WERI-Rb-1 (cell line): Measurements from ENCODE around the gene ARHGEF35.

ENCODE experiments used
- DNase-seq: peaks from one replicate; pipeline ENCODE4 v3.0.0-alpha.2; 2020
- H3K27ac ChIP-seq: fragments of 250-450 bp; sonication (Bioruptor Pico); 2 replicates; pipeline ENCODE4 v1.5.1; 2020; ENCODE audit warnings: mild to moderate bottlenecking, moderate library complexity
- H3K27me3 ChIP-seq: fragments of 250-450 bp; sonication (Bioruptor Pico); 2 replicates; pipeline ENCODE4 v1.5.1; 2021; ENCODE audit warnings: mild to moderate bottlenecking, low read depth, moderate library complexity; ENCODE audit not compliant: insufficient read depth, severe bottlenecking
- H3K36me3 ChIP-seq: fragments of 250-450 bp; sonication (Bioruptor Pico); 2 replicates; pipeline ENCODE4 v1.5.1; 2020; ENCODE audit warnings: mild to moderate bottlenecking, moderate library complexity
- H3K4me3 ChIP-seq: 2 replicates; pipeline ENCODE4 v1.5.1; 2011; ENCODE audit warnings: low read depth, mild to moderate bottlenecking, control low read depth, low read length
- H3K9me3 ChIP-seq: fragments of 250-450 bp; sonication (Bioruptor Pico); 2 replicates; pipeline ENCODE4 v1.5.1; 2021; ENCODE audit warnings: mild to moderate bottlenecking, moderate library complexity; ENCODE audit not compliant: severe bottlenecking
- TF ChIP-seq, protein P1 (sequence below): IDR thresholded peaks from 2 replicates; pipeline ENCODE4 v1.5.1; 2011; ENCODE audit warnings: low read depth, mild to moderate bottlenecking, control low read depth, inconsistent platforms, low read length

The ARHGEF35 gene

DNA sequence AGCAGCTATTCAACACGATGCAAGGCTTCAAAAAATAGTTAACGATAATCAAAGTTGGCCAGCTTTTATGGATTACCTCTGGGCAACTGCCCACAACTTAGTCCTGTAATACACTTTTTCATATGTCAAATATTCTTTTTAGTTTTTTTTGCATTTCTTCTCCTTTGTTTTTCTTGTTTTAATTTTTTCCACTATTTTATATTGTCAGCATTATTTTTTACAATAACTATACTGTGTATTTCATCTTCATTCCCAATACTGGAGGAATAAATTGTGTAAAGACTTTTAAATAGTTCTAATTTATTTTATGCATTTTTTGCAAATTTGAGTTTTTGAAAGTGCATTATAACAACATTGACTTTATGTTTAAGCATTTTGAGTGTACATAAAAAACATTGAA is 30.8 kb downstream of the ARHGEF35 start:
- H3K27ac ChIP-seq = no peak overlapping the region
- H3K9me3 ChIP-seq = no peaks in the 10 kb centered on the region
- no peaks in the 10 kb centered on the region for H3K36me3 ChIP-seq
- no peaks in the 10 kb centered on the region for H3K27me3 ChIP-seq
- TF ChIP-seq, protein P1, sequence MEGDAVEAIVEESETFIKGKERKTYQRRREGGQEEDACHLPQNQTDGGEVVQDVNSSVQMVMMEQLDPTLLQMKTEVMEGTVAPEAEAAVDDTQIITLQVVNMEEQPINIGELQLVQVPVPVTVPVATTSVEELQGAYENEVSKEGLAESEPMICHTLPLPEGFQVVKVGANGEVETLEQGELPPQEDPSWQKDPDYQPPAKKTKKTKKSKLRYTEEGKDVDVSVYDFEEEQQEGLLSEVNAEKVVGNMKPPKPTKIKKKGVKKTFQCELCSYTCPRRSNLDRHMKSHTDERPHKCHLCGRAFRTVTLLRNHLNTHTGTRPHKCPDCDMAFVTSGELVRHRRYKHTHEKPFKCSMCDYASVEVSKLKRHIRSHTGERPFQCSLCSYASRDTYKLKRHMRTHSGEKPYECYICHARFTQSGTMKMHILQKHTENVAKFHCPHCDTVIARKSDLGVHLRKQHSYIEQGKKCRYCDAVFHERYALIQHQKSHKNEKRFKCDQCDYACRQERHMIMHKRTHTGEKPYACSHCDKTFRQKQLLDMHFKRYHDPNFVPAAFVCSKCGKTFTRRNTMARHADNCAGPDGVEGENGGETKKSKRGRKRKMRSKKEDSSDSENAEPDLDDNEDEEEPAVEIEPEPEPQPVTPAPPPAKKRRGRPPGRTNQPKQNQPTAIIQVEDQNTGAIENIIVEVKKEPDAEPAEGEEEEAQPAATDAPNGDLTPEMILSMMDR = no peak
- H3K4me3 ChIP-seq = no peak overlapping the region
- DNase-seq = no peak

DNA sequence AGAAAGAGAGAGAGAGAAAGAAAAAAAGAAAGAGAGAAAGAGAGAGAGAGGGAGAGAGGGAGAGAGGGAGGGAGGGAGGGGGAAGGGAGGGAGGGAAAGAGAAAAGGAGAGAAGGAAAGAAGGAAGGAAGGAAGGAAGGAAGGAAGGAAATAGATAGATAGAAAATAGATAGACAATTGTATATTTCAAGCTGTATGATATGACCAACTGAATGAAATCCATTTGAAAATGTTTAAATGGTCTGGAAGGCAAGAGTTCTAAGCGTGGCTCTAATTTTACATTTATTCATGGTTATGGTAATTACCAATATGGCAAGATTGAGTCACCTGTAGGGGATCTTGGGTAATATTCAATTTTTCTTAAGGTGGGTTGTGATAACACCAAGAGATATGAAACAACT is 36.8 kb downstream of the ARHGEF35 start:
- H3K27me3 ChIP-seq = no peaks in the 10 kb centered on the region
- no peaks in the 10 kb centered on the region for H3K36me3 ChIP-seq
- DNase-seq = no peak
- H3K9me3 ChIP-seq = no peaks in the 10 kb centered on the region
- no peak overlapping the region for H3K27ac ChIP-seq
- TF ChIP-seq, protein P1 = no peak
- H3K4me3 ChIP-seq = no peak overlapping the region

DNA sequence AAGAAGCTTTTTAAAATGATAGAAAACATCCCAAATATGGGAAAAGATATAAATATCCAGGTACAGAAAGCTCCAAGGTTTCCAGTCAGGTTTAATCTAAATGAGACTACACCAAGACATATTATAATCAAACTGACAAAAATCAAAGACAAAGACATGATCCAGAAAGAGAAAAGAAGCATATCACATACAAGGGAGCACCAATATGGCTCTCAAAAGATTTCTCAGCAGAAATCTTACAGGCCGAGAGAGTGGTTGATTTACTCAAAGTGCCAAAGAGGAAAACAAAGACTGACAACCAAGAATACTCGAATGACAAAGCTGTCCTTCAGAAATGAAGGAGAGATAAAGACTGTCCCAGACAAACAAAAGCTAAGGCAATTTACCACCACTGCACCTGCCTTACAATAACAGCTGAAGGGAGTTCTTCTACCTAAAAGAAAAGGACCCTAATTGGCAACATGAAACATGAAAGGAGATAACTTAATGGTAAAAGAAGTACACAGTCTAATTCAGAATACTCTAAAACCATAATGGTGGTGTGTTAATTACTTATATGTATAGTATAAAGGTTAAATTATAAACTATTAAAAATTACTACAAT is 47.3 kb downstream of the ARHGEF35 start:
- TF ChIP-seq, protein P1 = no peak
- Histone ChIP-seq H3K36me3 (no peaks in the 10 kb centered on the region), H3K4me3 (no peak overlapping the region), H3K27me3 (no peaks in the 10 kb centered on the region), H3K9me3 (peaks cover 7% of the 10 kb centered on the region), H3K27ac (no peak overlapping the region)
- no peak for DNase-seq

DNA sequence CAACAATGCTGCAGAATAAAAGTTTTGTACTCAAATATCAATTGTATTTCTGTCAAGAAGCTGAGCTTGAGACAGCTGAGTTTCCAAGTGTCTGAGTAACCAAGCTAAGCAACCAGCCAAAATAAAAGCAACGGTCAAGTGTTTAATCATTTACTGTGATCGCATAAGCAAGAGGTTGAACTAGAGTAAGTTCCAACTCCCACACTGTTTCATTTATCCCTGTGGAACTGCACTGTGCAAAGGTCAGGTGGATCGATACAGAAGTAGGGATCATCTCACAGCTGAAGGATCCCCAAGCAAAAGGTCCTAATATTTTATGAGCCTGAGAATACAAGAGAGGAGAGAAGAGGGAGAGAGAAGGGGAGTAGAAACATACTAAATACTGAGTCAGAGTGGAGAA is 51.2 kb downstream of the ARHGEF35 start:
- H3K9me3 ChIP-seq = peaks cover 7% of the 10 kb centered on the region
- H3K4me3 ChIP-seq = no peak overlapping the region
- DNase-seq = no peak
- TF ChIP-seq, protein P1 = no peak
- H3K27me3 ChIP-seq = no peaks in the 10 kb centered on the region
- no peak overlapping the region for H3K27ac ChIP-seq
- H3K36me3 ChIP-seq = no peaks in the 10 kb centered on the region

DNA sequence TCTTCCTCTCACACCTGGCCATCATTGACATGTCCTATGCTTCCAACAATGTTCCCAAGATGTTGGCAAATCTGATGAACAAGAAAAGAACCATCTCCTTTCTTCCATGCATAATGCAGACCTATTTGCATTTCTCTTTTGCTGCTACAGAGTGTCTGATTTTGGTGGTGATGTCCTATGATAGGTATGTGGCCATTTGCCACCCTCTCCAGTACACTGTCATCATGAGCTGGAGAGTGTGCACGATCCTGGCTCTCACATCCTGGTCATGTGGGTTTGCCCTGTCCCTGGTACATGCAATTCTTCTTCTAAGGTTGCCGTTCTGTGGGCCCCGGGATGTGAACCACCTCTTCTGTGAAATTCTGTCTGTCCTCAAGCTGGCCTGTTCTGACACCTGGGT is 53.4 kb downstream of the ARHGEF35 start:
- Histone ChIP-seq H3K9me3 (no peaks in the 10 kb centered on the region), H3K4me3 (no peak overlapping the region), H3K36me3 (no peaks in the 10 kb centered on the region), H3K27me3 (no peaks in the 10 kb centered on the region), H3K27ac (no peak overlapping the region)
- no peak for DNase-seq
- TF ChIP-seq, protein P1 = no peak

DNA sequence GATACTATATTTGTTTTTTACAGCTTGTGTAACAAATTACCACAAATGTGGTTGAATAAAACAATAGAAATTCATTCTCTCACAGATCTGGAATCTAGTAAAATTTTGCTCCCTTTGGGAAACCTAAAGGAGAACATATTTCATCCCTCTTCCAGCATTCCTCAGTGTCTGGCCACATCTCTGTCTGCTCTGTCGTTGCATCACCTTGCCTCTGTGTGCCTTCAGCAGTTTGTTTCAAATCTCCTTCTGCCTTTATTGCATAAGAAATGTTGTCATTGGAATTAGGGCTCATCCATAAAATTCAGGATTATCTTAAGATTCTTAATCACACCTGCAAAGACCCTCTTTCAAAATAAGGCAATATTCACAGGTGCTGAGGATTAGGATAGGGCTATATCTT is 58.1 kb downstream of the ARHGEF35 start:
- Histone ChIP-seq H3K27ac (no peak overlapping the region), H3K4me3 (no peak overlapping the region), H3K36me3 (no peaks in the 10 kb centered on the region), H3K27me3 (no peaks in the 10 kb centered on the region), H3K9me3 (no peaks in the 10 kb centered on the region)
- TF ChIP-seq, protein P1 = no peak
- DNase-seq = no peak
